GM21367 (cell line): ENCODE results near the gene STK36.

Experiments used
- ATAC-seq: cut with Tn5 transposase; IDR thresholded peaks from one replicate; pipeline ENCODE4 v1.9.1; 2021; ENCODE audit not compliant: unreplicated experiment

Gene STK36, protein sequence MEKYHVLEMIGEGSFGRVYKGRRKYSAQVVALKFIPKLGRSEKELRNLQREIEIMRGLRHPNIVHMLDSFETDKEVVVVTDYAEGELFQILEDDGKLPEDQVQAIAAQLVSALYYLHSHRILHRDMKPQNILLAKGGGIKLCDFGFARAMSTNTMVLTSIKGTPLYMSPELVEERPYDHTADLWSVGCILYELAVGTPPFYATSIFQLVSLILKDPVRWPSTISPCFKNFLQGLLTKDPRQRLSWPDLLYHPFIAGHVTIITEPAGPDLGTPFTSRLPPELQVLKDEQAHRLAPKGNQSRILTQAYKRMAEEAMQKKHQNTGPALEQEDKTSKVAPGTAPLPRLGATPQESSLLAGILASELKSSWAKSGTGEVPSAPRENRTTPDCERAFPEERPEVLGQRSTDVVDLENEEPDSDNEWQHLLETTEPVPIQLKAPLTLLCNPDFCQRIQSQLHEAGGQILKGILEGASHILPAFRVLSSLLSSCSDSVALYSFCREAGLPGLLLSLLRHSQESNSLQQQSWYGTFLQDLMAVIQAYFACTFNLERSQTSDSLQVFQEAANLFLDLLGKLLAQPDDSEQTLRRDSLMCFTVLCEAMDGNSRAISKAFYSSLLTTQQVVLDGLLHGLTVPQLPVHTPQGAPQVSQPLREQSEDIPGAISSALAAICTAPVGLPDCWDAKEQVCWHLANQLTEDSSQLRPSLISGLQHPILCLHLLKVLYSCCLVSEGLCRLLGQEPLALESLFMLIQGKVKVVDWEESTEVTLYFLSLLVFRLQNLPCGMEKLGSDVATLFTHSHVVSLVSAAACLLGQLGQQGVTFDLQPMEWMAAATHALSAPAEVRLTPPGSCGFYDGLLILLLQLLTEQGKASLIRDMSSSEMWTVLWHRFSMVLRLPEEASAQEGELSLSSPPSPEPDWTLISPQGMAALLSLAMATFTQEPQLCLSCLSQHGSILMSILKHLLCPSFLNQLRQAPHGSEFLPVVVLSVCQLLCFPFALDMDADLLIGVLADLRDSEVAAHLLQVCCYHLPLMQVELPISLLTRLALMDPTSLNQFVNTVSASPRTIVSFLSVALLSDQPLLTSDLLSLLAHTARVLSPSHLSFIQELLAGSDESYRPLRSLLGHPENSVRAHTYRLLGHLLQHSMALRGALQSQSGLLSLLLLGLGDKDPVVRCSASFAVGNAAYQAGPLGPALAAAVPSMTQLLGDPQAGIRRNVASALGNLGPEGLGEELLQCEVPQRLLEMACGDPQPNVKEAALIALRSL (N-terminal part only)

DNA sequence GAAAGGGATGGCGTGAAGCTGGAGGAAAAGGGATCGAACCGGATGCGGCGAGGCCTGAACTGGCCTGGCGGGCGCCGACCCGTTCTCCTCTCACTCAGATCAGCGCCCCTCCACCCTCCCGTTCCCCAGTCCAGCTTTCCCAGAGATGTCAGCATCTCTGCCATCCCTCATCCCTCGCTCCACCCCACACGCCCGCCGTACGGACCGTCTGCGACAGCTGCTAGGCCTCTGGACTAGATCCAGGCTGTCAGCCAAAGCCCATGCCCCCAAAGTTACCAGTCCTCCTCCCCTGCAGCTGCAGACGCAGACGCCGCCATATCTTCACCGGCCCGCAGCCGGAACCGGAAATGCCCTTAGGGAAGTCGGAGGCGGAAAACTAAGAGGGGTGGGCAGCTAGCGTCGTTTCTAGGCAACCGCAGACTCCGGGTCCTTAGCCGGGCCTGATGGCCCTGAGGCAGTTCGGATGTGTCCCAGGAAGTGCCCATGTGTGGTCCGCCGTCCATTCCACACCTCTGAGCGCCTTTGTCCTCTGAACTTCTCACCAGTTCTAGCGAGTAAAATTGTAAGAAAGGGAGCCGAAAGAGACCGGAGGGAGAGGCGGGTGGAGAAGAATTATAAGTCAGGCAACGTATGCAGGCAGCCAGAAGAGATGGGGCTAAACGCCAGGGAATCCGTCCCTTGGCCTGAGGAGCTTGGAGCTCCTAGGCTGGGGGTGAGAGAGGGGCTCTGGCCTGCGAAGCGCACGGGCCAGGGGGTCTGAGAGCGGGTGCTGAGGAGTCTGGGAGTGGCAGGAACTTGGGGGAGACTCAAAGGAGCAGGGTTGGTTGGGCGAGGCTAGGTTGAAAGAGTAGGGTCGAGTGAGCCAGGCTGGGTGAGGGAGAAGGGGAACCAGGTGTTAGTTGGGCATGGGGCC is at the start of gene STK36, which contains the start of gene RNF25:
TSS of gene STK36 (plus strand) at position 433 of the 913 bp plus-strand sequence. CDS start 744 bp downstream, outside the sequence.
TSS of gene RNF25 (minus strand) at position 349 of the 913 bp plus-strand sequence. CDS start at position 317, 32 bp downstream.
- ATAC-seq = peak; percentile 96

DNA sequence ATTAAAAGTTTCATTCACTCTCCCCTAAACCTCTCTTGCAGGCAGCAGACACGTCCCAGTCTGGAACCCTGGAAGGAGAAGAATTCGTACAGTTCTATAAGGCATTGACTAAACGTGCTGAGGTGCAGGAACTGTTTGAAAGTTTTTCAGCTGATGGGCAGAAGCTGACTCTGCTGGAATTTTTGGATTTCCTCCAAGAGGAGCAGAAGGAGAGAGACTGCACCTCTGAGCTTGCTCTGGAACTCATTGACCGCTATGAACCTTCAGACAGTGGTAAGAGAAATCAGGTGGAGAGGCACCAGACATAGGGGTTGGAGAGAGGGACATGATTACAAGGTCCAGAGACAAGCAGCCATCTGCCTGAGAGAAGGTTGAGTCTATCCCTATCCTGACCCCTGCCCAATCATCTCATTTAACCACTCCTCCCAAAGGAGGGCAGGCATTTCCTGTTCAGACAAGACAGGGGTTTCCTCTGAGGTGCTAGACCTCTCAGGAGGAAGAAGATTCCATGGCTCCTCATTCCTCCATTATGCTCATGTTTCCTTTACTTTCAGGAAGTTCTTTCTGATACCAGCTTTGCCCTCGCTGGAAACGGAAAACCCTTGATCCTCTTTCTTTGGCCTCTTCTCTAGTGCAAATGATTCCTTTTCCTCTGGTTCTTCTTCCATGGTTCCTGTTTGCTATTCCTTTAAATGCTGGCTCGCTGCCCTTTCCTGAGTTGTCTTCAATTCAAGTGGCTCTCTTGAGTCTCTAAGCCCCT is 49.1 kb upstream of the STK36 start:
- no peak for ATAC-seq

DNA sequence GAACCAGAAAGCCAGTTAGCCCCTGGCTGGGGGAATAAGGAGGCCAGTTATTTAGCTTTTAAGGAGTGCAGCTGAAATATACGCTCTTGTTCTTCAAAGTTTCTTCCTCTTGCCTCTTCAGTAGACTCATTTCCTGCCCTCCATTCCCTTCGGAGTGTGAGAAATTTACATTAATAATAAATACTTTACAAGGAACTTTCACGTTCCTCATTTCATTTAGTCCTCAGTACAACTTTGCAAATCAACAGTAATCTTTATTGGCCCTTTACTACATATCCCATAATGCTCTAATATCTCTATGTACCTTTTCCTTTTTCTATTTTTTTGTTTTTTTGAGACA is 48.5 kb upstream of the STK36 start:
- ATAC-seq = no peak

DNA sequence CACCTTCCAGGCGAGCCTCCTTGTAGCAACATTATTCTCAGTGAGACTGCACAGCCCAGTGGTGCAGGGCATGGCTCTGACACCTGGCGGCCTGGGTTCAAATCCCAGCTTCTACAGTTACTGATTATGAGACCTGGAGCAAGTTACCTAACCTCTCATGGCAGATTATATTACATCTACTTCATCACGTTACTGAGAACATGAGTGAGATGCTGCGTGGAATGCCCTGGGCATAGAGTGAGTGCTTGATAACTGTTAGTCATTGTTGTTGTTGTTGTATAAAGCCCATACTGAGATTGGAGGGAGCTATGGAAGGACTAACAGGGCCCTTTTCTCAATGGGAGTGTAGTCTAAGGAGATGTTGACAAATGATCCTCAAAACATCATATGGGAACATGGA is 45.5 kb upstream of the STK36 start:
- ATAC-seq = no peak

DNA sequence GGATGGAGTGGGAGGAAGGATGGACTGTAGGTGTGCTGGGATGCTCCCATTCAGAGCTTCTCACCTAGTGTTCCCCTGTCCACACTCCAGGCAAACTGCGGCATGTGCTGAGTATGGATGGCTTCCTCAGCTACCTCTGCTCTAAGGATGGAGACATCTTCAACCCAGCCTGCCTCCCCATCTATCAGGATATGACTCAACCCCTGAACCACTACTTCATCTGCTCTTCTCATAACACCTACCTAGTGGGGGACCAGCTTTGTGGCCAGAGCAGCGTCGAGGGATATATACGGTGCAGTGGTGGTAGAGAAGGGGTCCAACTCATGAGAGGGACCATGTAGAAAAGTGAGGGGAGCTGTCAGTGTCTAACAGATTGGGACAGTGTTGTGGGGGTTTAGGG is 43.9 kb upstream of the STK36 start:
- ATAC-seq = no peak

DNA sequence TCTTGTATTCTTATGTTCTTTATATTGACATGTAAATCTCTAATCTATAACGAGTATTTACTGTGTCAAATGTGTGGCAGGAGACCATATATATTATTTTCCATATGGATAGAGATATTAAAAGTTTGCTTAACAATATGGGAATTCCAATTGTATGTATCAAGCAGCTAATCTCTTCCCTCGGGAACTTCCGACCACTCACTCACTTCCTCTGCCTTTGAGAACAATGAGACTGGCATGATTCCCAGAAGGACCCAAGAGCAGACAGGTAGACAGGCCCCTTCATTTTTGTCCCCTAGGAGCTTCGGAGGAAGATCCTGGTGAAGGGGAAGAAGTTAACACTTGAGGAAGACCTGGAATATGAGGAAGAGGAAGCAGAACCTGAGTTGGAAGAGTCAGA is 40.0 kb upstream of the STK36 start:
- no peak for ATAC-seq

DNA sequence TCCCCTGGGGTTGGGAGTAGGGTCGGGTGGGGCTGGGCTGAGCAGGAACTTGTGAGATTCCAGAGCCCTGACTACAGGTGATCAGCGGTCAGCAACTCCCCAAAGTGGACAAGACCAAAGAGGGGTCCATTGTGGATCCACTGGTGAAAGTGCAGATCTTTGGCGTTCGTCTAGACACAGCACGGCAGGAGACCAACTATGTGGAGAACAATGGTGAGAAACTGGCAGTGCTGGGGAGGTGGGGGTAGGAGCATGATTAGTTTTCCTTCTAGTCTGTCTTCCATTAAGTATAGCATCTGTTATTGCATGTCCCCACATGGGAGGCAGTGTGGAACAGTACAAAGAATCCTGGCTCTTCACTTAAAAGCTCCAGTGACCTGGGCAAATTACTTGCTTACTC is 36.2 kb upstream of the STK36 start:
- ATAC-seq = no peak

DNA sequence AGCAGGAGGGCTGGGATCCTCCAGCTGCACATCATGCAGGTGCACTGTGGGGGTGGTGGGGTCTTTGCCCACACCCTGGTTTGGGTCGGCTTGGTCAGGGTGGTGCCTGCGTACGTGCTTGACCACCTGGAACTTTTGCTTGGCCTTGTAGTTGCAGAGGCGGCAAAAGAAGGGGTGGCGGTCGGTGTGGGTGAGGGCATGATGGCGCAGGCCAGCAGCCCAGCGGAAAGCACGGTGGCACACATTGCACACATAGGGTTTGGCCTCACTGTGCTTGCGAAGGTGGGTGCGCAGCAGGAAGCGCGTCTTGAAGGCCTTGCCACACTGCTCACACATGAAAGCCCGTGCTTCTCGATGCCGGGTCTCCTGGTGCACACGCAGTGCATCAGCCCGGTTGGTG is 33.5 kb upstream of the STK36 start:
- no peak for ATAC-seq

DNA sequence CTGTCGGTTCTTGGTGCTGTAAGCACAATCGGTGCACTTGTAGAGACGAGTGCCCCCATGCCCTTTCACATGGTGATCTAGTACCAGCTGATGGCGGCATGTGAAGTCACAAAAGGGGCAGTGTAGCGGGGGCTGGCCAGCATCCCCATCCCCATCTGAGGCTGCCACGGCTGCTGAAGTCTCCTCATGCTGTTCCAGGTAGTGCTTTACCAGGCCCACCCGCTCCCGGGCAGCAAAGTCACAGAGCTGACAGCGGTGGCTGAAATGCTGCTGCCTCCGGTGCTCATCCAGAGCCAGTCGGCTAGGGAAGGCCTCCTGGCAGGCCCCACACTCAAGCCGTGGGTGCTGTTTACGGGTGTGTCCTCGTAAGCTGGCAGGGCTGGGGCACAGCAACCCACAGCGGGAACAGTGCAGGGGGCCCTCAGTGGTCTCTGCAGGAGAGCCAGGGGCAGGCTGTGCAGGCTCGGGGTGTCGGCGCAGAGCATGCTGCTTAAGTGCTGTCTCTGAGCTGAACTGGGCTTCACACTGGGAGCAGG is 29.7 kb upstream of the STK36 start:
- no peak for ATAC-seq

DNA sequence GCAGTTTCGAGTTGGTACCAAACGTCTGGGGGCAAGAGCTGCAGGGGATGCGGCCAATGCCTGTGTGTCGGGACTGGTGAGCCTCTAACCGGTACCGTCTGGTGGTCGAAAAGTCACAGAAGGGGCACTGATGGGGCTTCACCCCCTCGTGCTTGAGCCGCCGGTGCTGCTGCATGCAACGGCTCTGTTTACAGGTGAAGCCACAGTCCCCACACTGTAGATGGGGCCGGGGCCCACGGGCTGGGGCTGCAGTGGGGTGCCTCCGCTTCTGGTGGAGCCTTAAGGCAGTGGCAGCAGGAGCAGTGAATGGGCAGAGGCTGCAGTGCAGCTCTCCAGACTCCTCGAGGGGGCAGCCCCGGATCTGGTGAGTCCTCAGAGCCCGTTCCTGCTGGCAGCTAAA is 29.1 kb upstream of the STK36 start:
- no peak for ATAC-seq

DNA sequence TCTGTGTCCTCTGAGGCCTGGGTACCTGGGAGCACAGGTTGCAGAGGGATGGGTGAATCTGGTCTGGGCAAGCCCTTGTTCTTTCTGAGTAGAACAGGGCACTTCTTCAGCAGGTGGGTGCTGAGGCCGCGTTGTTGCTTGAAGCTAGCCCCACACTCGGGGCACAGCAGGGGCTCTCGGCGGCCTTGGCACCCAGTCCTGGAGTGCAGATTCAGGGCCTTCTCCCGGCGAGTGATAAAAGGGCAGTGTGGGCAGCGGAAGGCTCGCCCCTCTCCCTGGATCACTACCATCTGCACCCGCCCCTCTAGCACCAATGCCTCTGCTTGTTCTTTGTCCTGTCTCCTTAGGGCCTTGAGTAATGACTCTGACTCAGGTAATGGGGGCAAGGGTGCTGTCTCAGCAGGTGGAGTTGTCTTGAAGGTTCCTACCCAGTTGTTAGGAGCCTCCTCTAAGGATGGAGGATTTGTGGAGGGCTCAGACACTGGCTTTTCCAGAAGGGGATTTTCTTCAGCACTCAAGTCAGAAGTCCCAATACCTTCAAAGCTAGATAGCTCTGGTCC is 28.1 kb upstream of the STK36 start:
- no peak for ATAC-seq

DNA sequence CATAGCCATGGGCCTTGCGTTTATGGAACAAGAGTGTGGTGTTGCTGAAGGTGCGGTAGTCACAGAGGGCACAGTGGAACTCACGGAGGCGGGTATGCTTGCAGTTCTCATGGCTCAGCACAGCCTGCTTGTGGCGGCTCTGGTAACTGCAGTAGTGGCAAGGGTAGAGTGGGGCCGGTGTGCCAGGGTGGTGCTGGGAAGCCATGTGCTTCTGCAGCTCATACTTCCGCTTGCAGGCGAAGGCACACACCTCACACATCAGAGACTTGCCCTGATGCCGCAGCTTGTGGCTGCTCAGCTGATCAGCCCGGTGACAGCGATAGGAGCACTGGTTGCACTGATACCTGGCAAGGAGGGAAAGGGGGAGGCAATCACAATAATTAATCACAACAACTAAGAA is 27.2 kb upstream of the STK36 start:
- ATAC-seq = no peak

DNA sequence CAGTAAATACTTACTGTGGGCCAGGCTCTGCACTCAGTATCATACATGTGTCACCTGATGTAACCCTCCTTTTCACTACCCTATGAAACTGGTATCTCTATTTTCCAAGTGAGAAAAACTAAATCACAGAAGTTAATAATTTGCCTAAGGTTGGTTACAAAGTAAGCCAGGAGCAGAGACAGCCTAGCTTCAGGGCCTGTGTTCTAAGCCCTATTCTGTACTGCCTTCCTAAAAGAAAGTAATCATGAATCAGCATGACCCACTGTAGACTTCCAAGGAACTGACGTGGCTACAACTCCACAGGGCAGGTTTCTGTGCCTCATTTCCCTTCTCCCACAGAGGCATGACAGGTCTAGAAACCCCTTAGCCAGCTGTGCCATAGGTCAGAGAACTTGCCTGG is 26.8 kb upstream of the STK36 start:
- ATAC-seq = no peak

DNA sequence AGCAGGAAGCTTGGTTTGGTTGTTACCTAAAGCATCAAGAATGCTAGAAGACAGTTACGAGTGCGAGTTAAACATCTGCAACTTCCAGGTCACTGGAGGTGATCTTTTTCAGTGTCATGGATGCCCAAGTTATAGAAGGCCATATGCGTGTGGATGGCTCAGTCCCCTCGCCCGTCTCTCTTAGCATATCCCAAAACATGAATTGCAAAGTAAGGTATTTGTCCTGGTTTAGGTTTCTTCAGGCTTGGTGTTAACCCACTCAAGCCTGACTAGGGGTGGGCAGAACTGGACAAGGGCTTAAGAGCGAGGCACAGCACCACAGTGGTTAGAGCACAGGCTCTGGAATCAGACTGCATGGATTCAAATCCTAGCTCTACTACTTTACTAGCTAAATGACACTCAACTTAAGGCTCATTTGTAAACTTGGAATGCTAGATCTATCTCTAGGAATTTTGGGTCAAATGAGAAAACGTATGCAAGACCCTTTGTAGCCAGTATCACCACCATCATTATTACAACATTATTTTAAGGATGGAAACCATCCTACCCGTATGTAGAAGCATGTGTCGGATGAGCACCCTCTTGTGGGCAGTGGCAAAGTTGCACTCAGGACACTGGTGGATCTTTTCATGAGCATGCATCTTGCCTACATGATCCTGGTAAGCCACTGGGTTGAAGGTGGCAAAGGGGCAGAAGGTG is 23.6 kb upstream of the STK36 start:
- ATAC-seq = no peak

DNA sequence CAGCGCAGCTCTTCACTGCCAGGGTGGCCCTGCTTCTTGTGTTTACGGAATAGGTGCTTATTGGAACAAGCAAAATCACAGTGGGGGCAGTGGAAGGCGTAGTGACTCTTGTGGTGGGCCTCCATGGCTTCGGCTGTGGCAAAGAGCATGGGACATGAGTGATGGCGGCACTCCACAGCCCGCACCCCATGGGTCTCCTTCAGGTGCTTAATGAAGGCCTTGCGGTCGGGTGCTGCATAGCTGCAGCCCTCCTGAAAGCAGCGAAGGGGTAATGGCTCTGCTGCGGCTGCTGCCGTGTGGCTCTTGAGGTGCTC is 23.1 kb upstream of the STK36 start:
- ATAC-seq = no peak

DNA sequence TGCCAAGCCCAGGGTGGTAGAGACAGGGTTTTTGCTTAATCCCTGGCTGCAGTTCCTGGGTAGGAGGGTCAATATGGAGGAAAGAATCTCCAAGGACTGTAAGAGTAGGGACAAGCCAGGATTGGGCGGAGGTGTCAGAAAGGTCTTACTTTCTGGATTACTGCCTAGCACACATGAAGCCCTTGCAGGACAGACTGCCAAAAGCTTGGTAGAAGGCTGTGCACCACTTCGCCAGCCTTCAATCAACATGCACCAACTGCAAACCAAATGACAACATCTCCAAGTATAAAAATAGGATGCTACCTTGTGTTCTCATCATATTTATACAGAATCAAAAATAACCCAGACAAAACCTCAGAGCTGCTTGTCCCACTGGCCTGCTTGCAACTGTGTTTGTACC is 16.1 kb upstream of the STK36 start:
- no peak for ATAC-seq

DNA sequence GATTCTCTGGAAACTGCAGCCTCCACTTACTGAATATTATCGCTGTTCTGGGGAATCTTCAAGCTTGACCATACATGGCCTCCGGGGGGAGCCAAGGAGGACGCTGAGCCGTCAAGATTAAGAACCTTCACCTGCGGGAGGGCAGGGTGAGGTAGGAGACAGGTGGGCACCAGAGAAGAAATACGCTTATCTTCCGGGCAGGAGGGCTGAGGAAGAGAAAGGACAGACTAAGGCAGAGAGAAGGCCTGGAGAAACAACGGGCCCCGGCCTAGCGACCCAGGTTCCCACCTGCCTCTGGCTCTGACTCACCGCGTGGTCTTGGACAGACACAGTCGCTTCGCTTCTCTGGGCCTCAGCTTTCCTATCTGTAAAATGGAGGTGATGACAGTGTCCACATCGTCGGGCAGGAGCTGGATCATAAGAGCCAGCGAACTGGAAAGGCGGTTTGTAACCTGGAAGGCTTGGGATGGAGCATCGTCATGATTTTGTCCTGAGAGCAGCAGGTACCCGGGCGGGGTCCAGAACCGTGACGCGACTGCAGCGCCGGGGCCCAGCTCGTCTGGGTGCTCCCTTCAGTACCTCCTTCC is 13.1 kb upstream of the STK36 start:
- peak; percentile 36 for ATAC-seq
